ENCODE data around the gene SSBP3.

The SSBP3 gene

DNA sequence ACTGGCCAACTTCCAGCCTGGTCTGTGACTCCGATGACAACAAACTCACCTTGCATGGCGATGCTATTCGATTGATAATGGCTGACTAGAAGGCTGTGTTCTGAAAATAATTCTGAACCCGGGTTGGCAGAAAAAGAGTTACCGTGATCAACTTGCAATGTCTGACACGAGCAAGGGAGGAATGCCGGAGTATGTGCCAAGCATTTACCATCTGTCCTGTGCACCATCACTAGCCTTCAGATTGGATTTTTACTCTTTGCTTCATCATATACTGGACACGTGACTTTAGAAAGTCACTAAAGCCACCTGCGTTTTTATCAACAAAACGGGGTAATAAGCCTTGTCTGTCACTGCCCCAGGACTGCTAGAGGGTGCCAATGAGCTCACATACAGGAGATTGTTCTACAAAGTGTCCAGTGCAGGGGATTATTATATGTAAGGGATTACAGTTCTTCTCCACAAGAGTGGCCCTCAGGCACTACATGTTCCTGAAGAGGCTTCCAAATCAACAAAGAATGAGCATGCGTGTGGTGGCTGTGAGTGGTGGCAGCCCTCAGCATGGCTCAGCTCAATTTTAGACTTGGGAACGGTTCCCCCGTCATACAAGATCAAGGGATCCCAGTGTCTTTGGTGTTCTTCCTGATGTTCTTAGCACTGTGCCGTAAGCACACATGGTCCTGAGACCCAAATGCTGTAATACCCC, 35.8 kb downstream of the SSBP3 start:
- no peak overlapping the region for H3K4me3 ChIP-seq (ENCODE audit: control insufficient read depth, low read depth, low read length)
- DNase-seq (ENCODE audit: low read depth) = no peak
- TF ChIP-seq, protein P1, sequence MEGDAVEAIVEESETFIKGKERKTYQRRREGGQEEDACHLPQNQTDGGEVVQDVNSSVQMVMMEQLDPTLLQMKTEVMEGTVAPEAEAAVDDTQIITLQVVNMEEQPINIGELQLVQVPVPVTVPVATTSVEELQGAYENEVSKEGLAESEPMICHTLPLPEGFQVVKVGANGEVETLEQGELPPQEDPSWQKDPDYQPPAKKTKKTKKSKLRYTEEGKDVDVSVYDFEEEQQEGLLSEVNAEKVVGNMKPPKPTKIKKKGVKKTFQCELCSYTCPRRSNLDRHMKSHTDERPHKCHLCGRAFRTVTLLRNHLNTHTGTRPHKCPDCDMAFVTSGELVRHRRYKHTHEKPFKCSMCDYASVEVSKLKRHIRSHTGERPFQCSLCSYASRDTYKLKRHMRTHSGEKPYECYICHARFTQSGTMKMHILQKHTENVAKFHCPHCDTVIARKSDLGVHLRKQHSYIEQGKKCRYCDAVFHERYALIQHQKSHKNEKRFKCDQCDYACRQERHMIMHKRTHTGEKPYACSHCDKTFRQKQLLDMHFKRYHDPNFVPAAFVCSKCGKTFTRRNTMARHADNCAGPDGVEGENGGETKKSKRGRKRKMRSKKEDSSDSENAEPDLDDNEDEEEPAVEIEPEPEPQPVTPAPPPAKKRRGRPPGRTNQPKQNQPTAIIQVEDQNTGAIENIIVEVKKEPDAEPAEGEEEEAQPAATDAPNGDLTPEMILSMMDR (IDR thresholded peaks at IDR 0.05; ENCODE audit: control insufficient read depth, insufficient read depth, low read depth, low read length, missing control alignments) = no peak

DNA sequence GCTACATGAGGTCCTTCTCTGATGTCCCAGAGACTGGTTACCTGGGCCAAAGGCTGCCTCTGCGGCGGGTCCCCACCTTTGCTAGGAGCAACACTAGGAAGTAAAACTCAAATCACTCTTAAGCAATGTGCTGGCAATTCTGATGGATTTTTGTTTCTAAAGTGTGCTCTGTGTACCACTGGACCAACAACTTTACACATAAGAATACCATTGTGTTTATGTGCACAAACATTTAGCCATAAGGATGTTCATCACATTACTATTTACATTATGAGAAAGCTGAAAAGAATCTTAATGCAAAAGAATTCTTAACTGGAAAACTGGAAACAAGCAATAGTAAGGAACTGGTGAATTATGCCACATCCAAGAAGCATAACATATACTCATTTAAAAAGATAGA, 38.6 kb downstream of the SSBP3 start:
- H3K4me3 ChIP-seq (ENCODE audit: control insufficient read depth, low read depth, low read length) = no peak overlapping the region
- TF ChIP-seq, protein P1 (IDR thresholded peaks at IDR 0.05; ENCODE audit: control insufficient read depth, insufficient read depth, low read depth, low read length, missing control alignments) = no peak
- DNase-seq (ENCODE audit: low read depth) = no peak

DNA sequence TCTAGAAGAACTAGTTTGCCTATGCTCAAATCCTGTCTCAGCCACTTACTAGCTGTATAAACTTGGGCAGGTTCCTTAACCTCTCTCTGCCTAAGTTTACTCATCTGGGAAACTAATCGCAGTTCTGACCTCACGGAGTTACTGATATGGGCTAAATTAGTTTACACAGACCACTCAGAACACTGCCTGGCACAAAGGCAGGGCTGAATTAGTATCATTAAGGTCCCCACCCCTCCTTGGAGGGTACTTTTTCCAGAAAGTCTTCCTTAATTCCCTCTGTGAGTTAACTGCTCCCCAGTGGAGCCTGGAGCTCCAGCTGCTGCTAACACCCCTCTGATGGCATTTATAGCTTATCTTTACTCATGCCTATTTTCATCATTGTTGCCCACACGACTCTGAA, 40.3 kb downstream of the SSBP3 start:
- TF ChIP-seq, protein P1 (IDR thresholded peaks at IDR 0.05; ENCODE audit: control insufficient read depth, insufficient read depth, low read depth, low read length, missing control alignments) = no peak
- DNase-seq (ENCODE audit: low read depth) = no peak

DNA sequence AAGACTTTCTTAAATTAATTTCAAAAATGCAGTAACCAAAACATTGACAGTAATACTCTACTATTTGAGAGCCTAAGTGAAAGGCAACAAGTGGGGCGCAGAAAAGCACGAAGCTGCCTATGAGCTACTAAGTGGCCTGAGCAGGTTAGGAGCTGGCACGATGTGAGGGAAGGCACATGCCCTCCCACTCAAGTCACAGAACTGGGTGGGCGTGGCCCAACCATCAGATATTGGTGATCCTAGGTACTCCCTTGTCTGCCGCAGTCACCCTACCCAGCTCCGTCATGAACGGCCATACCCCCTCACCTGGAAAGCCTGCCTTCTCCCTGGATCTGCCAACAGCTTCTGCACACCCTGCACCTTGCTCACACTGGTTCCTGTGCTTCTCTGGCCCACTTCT, 40.8 kb downstream of the SSBP3 start:
- TF ChIP-seq, protein P1 (IDR thresholded peaks at IDR 0.05; ENCODE audit: control insufficient read depth, insufficient read depth, low read depth, low read length, missing control alignments) = no peak
- DNase-seq (ENCODE audit: low read depth) = no peak

More for the DNA sequence above, 40.3 kb downstream of the SSBP3 start:
- H3K4me3 ChIP-seq (ENCODE audit: control insufficient read depth, low read depth, low read length) = no peak overlapping the region

DNA sequence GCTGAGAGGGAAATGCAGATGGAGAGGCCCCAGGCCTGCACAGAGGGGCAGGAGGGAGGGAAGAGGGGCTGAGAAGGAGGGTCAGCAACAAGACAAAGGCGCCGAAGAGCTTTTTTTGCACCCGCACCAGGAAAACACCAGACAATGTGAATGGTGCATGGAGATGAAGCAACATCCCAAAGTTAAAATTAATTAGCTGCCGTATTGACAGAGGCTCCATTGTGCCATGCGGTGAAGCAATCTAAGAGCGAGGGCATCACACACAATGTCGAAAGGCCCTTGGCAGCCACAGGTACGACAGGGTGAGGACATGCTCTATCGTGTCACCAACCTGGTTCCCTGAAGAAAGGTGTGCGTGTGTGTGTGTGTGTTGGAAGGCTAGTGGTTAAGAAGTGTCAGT, 41.2 kb downstream of the SSBP3 start:
- no peak overlapping the region for H3K4me3 ChIP-seq (ENCODE audit: control insufficient read depth, low read depth, low read length)
- DNase-seq (ENCODE audit: low read depth) = no peak
- TF ChIP-seq, protein P1 (IDR thresholded peaks at IDR 0.05; ENCODE audit: control insufficient read depth, insufficient read depth, low read depth, low read length, missing control alignments) = no peak

More for the DNA sequence above, 40.8 kb downstream of the SSBP3 start:
- H3K4me3 ChIP-seq (ENCODE audit: control insufficient read depth, low read depth, low read length) = no peak overlapping the region

DNA sequence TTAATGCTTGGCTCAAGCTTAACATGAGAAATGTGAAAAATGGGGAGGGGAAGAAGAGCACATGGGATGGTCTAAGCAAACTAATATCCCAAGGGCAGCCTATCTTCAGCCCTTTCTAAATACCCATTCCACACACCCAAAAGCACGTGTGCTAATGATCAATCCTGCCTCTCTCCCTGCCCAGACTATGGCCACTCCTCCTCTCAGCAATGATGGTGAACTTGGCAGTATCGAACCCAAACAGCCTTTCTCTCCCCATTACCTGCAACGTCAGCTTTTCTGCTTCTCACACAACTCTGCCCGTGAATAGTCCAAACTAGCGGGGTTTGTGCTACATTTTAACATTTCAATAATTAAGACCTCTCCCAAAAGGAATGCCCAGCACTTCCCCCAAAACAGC, 41.6 kb downstream of the SSBP3 start:
- TF ChIP-seq, protein P1 (IDR thresholded peaks at IDR 0.05; ENCODE audit: control insufficient read depth, insufficient read depth, low read depth, low read length, missing control alignments) = no peak
- H3K4me3 ChIP-seq (ENCODE audit: control insufficient read depth, low read depth, low read length) = no peak overlapping the region
- DNase-seq (ENCODE audit: low read depth) = no peak
